Stimulated activated CD8-positive, alpha-beta memory T cell treated with anti-CD3 and anti-CD28 coated beads, Interleukin-15, amount 100 ng/mL, for 1 hour (primary cell): ENCODE data around the gene CHCT1.
"Not testable (repeated sequence)": the region's sequence is repeated elsewhere in the genome, so short reads cannot be mapped to it uniquely, and the experiment has no call there.

ENCODE experiments used
- DNase-seq: peaks from one replicate; pipeline ENCODE4 v3.0.0-alpha.2; 2020; ENCODE audit warnings: low read depth

The CHCT1 gene

DNA sequence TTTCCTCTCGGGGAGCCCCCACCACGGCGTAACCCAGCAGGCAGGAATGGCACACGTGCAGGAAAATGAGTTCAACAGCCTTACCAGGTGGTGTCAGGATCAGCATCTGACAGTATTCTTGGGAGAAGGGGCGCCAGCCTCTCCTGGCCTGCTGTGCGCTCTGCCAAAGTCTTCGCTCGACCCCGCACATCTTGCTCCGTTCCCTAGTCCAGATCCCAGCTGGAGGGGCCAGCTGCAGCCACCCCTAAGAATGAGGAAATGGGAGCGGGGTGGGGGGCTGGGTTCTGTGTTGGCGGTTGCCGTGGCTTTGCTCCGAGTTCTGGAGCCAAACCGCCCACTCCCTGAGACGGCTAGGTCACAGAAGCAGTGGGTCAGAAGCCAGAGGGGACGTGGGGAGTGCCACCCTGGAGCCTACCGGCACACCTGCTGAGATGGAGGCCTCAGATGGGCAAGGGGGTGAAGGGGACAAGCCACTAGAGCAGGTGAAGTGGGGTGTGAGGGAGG lies at the start of gene CHCT1:
Gene CHCT1 (plus strand): TSS at position 328 of the 504 bp plus-strand sequence. CDS start 104 bp downstream, at position 432.
- no peak for DNase-seq

DNA sequence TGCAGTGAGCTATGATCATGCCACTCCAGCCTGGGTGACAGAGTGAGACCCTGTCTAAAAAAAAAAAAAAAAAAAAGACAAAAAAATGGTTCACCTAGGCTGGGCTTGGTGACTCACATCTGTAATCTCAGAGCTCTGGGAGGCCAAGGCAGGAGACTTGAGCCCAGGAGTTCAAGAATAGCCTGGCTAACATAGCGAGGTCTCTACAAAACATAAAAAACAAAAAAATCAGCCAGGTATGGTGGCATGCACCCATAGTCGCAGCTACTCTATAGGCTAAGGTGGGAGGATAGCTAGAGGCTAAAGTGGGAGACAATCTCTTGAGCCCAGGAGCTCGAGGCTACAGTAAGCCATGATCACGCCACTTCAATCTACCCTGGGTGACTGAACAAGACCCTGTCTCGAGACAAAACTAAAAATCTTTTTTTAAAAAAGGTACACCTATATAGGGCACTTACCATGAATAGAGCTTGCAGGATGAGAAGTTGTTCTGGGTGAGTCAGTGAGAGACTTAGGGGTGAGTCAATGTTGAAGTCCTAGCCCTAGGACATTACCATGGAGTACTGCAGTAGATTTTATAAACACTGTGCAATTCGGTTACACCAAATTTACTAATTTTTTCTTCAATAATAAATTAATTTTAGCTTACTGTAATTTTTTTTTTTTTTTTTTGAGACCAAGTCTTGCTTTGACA lies 49.4 kb upstream of the CHCT1 start:
- no peak for DNase-seq

DNA sequence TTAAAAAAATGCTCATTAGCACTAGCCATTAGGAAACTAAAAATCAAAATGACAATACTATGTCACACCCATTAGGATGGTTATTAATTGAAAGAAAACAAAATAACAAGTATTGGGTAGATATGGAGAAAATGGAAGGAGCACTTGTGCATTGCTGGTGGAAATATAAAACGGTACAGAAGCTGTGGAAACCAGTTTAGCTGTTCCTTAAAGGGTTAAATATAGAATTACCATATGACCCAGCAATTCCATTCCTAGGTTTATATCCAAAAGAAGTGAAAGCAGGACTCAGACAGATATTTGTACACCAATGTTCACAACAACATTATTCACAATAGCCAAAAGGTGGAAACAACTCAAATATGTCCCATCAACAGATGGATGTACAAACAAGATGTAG lies 44.1 kb upstream of the CHCT1 start:
- not testable (repeated sequence) for DNase-seq

DNA sequence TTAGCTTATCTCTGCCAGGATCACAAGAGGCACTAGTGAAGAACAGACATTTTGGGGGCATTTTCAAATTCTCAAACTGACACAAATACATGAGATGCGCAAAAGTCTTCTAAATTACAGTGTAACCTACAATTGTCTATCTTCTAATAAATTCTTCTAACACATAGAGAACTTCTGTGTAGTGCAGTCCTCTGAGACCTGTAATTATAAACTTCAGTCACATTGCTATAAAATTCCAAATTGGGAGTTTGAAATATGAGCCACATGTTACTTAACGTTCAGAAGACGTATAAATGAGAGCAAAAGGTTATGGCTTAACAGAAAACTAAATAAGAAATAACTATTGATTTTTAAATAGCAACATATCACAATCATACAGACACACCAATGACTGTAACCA lies 42.8 kb upstream of the CHCT1 start:
- DNase-seq, result not testable (repeated sequence)

DNA sequence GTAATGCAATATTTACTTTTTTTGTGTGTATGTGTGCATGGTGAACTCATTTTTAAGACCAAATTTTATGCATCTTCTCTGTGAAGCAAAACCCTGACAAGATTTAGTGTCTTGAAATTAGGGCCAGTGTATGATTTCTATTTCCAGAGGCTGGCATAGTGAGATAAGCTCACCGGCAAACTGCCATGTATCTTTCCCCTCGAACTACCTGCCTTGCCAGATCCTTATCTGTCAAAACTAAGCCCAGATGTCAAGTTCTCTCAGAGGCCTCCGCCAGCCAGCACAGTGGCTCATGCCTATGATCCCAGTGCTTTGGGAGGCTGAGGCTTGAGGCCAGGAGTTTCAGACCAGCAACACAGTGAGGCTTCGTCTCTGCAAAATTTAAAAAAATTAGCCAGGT lies 40.3 kb upstream of the CHCT1 start:
- no peak for DNase-seq

DNA sequence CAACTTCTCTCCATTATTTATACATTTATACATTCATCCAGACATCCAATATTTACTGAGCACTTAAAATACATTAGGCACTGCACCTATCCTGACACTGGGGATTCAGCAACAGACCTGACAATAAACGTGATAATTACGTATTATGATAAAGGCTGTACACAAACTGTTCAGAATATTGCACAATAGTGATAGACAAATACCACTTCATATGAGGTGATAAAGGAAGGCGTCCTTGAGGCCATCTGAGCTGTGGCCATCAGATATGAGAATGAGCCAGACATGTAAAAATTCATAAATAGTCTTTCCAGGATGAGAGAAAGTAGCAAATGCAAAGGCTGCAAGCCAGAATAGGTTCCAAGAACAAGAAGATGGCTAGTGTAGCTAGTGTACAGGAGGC lies 38.9 kb upstream of the CHCT1 start:
- no peak for DNase-seq

DNA sequence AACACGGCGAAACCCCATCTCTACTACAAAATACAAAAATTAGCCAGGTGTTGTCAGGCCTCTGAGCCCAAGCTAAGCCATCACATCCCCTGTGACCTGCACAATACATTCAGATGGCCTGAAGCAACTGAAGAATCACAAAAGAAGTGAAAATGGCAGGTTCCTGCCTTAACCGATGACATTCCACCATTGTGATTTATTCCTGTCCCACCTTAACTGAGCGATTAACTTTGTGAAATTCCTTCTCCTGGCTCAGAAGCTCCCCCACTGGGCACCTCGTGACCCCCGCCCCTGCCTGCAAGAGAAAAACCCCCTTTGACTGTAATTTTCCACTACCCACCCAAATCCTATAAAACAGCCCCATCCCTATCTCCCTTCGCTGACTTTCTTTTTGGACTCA lies 37.4 kb upstream of the CHCT1 start:
- not testable (repeated sequence) for DNase-seq

DNA sequence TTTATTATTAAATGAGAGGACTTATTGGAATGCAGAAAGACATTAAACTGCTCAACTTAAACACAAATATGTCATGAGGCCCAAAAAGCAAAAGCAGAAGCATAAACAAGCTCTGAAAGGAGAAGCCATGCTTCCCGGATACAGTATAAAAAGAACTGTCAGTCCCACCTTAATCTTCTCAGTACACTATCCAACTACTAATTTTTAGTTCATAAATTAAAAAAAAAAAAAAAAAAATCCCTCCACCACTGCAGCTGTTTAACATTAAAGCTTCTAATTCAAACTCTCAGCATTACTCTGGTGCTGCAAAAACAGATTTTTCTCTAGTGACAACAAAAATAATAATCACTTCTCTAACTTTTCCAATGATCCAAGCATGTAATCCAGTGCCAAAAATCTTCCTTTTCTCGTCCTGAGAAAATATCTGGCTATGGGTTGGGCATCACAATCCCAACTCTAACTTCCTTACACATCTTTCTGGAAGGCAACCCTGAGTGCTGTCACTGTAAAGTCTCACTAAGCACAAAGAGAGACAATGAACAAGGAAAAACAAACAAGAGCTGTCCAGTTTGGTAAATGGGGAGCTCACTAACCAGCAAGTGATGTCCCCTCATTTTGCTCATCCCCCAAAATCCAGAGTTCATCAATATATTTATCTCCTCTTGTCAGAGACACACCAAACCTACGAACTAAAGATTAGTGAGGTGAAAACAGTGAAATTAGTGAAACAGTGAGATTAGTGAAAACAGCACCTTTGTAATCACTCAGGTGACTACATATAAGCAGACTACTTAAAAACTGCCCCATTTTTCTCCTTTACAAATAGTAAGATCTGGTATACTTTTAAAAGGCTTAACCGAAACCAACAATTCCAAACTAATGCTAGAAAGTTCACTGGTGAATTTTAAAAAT lies 35.9 kb upstream of the CHCT1 start:
- no peak for DNase-seq

DNA sequence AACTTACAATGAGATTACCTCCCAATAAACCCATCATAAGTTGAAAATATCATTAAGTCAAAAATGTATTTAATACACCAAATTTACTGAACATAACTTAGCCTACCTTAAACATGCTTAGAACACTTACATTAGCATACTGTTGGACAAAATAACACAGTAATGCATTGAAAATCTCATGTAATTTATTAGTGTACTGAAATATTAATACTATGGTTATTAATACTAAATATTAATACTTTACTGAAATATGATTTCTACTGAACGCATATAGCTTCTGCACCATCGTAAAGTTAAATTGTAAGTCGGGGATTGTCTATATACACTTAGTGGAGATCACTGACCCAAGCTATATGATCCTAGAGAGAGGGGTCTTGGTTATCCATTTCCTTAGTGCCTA lies 34.6 kb upstream of the CHCT1 start:
- DNase-seq, result no peak

DNA sequence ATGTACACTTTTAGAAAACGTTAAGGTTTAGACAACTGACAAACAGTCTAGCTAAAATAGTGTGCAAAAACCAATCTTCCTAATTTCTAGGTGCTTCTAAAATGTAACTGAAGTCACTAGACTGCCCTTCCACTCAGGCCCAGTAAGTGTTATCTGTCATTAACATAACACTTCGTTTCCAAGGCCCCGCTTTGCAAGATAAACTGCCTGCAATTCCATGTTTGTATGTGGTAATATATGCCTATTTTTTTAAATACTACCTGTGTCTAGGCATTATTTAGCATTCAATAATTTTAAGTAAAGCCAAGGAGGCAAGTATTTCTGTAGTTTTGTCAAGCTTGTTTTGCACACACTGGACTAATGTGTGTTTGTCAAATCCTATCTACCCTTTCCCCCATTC lies 33.5 kb upstream of the CHCT1 start:
- no peak for DNase-seq

DNA sequence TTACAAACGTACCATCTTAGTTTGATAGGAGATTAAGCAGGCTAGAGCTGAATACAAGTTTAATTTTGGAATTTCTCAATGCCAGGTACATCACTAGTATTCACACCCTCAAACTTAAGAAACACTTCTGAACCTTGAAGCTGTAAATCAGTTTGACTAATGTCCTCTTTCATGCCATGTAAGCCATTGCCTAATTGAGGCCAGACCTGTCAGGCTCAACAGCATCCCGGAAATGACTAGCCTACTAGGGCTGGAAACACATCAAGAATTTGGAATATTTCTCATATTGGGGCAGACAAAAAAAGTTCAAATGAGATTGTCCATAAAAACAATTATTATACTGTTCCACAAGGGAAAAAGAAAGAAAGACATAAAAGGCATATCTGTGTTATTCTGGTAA lies 32.1 kb upstream of the CHCT1 start:
- DNase-seq, result no peak

DNA sequence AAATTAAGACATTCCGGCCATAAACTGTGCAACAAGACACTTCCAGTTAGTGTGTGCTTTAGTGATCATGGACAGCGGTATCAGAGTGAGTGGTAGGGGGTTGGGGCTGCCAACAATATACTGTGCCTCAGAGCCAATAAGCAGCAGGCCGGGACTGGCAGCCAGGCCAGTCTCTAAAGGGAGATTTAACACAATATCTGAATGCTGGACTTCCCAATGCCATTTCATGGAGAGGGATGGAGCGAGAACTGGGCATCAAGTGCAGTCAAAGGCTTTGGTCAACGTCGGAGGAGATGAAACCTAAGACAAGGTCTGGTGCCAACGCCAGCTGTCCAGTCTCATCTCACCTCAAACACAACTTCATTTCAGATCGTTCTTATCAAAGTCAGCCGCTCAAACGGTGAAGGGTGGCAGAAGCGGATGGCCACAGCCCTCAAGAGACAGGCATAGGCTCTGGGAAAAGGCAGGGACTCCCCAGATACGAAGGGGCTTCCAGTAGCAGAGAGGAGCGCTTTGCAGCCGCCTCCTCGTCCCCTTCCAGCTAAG lies 31.3 kb upstream of the CHCT1 start:
- DNase-seq, result no peak

DNA sequence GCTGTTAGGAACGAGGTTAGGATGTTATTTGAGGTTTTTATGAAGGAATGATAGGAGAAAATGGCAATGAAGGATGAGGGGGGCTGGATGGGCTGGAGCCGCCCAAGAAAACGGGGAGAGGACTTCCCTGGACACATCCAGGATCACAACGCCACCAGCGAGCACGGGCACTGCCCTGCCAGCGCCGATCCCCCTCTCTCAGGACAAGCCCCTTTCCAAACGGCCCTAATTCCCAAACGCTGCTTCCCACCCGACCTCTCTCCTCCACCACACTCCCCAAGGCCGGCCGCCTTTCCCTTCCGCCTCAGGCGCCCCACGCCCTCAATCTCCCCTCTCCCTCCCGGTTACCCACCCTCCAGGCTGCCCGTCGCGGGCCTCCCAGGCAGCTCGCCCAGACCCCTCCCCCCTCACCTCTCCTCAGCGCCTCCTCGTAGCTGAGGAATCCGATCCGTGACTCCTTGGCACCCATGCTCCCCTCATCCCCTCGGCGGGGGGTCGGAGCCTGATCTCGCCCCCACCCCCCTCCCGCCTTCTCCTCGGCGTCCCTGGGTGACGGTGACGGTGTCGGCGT lies 30.7 kb upstream of the CHCT1 start:
- no peak for DNase-seq

DNA sequence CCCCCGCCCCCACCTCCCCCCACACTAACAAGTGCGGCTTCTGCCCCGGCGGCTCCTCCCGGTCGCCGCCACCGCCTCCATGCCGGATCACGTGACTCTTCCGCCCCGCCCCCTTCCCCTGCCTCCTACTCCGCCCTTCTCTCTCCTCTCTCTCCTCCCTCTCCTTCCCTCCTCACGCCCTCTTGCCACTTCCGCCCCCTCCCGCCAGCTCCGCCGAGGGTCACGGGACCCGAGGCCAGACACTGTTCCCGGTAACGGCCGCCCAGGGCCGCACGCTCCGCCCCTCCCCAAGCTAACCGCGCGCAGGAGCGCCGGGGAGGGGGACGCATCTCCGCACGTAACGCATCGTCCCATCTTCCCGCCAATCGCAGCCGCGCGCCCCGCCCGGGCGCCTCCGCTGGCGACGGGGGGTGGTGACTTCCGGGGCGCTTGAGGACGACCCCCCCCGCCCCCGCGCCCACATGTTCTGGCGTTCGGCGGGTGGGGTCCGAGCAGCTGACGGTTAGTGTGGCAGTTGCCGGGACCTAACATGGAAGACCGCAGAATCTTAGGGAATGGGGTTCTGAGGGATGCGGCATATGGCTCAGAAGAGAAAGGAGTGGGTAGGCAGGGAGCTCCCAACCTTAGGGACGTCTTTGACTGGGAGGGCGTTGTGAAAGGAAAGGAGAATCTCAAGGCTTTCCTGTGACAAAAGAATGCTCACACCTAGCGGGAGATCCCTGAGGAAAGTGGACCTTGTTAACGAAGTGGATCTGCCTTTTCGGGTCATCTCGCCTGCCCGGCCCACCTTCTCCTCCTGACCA lies 30.0 kb upstream of the CHCT1 start, which contains the start of gene USP32:
Gene USP32 (minus strand): TSS at position 92 of the 803 bp plus-strand sequence. CDS start 194 bp downstream, outside the sequence.
- peak; percentile 99 for DNase-seq

DNA sequence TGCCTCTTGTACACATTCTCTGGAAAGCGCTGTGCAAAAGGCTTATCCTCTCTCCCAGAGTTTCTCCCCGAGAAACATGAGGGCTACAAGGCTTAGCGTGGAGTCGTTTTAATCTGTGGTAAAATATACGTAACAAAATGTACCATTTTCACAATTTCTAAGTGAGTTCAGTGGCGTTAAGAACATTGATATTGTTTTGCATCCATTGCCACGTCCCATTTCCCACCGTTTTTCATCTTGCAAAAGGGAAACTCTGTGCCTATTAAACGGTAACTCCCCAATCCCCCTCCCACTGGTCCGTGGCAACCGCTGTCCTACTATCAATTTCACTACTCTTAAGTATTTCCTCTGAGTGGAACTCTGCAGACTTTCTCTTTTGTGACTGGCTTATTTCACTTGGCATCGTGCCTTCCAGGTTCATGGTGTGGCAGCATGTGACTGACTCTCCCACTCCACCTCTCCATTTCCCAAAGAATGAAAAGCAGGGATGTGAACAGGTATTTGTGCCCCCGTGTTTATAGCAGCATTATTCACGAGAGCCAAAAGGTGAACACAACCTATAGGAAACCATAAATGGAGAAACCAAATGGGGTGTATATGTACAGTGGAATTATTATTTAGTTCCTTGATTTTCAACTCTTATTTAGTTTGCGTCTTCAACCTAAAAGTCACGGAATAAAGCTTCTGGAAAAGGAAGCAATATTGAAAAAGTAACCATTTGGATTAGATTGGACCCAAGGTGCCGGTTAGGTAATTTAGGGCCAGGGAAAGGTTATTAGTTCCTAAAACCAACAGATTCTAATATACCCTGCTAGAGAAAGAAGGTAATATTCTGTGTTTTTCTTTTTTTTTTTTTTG lies 29.2 kb upstream of the CHCT1 start:
- no peak for DNase-seq

DNA sequence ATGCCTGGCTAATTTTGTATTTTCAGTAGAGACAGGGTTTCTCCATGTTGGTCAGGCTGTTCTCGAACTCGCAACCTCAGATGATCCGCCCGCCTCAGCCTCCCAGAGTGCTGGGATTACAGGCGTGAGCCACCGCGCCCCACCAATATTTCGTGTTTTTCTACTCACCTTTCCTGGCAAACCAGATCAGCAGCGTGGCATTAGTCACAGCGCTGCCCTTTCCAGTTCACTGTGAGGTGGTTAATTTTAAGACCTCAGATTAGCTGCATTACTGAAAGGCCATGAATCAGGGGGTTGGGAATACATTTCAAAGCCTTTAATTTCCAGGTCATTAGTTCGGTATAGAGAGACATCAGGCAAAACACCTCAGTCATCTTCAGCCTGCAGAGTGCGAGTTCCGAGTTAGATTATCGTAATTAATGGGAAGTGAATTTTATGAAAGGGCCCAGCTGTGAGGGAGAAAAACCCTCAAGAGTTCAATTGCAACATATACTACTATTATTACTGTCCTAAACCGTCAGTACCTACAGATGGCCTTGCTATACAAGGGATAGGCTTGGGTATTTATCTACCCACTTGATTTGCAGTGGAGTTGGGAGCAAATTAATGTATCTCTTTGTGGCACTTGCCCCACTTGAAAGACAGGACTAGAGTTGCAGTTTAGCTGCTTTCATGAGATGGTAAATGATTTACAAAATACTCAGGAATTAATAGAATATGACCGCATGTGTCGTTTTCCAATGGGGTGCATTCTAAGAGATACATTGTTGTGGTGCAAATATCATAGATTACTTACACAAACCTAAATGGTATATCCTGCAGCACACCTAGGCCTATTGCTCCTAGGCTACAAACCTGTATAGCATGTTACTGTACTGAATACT lies 28.2 kb upstream of the CHCT1 start:
- no peak for DNase-seq

DNA sequence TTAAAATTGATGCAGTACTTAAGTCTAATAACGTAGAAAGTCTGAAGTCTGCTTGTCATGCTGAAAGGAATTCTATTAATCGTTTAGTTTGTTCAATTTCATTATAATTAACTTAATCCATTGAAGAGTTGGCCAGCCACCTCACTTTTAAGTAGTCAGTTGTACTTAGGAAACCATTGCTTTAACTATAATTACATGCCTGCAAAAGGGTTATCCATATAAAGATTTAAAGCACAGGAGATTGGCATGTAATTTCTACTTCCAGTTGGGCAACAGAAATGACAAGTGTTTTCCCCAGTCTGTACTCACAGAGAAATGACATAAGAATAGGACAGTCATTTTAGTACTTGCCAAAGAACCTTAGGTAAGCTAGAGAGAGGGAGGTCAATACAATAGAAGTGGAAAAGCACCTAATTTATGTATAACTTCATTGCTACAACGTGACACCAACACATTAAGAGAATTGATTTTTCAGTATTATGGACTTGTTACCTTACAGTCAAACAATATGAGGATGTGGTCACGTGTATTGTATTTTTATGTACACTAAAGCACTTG lies 26.7 kb upstream of the CHCT1 start:
- DNase-seq, result no peak

DNA sequence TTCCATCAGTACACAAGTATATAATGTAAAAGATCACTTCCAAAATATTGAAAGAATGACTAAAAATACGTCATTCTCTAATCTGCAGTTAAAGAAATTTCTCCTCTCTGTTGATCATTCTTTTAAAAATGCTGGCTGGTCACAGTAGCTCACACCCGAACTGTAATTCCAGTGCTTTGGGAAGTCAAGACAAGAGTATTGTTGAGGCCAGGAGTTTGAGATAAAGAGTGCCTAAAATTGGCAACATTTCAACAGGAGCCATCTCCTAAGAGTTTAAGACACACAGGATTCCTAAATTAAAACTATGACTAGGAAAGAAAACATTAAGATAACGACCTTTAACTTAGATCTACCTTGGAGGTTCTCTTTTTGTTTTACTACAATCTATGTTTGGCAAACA lies 25.9 kb upstream of the CHCT1 start:
- DNase-seq, result no peak
